Psoas muscle (tissue), 8 donors: ENCODE results near the gene CTU2. TPM values are rescaled to one million over a fixed set of nuclear protein-coding genes. Genes with fewer than 3 reads are reported as not detected.

Experiments used
- ATAC-seq, 4 donors: fragments of 200-7000 bp; cut with Tn5 transposase; one replicate each; pipeline ENCODE4 v1.9.1; 2020; ENCODE audit warnings: moderate library complexity in 3 of 4, mild to moderate bottlenecking in 2 of 4
- DNase-seq, 2 donors: peaks; one replicate each; pipeline ENCODE4 v3.0.0-alpha.2; 2020
- H3K27ac ChIP-seq: fragments of 200-600 bp; one replicate; pipeline ENCODE4 v1.8.0; 2022
- H3K27me3 ChIP-seq, 3 donors: fragments of 200-600 bp in 1 of 3; one replicate each; pipeline versions ENCODE4 v1.6.1 to v1.8.0; 2013 to 2022; ENCODE audit warnings: low read length in 2 of 3, mild to moderate bottlenecking in 2 of 3, moderate library complexity in 1 of 3; ENCODE audit not compliant: insufficient read depth in 3 of 3
- H3K36me3 ChIP-seq, 2 donors: fragments of 200-600 bp in 1 of 2; one replicate each; pipeline versions ENCODE4 v1.6.1 to v1.8.0; 2013 to 2022; ENCODE audit warnings: low read depth in 1 of 2, mild to moderate bottlenecking in 1 of 2, moderate library complexity in 1 of 2; ENCODE audit not compliant: insufficient read depth in 1 of 2
- H3K4me1 ChIP-seq: fragments of 200-600 bp; one replicate; pipeline ENCODE4 v1.8.0; 2022
- H3K4me3 ChIP-seq: fragments of 200-600 bp; one replicate; pipeline ENCODE4 v1.8.0; 2022; ENCODE audit warnings: mild to moderate bottlenecking
- H3K9me3 ChIP-seq: fragments of 200-600 bp; one replicate; pipeline ENCODE4 v1.8.0; 2022
- CTCF ChIP-seq: fragments of 200-600 bp; IDR thresholded peaks from one replicate; pipeline ENCODE4 v1.8.0; 2022; ENCODE audit warnings: antibody characterized with exemption
- WGBS, 3 donors: extraction: QIAGEN DNeasy Blood & Tissue Kit; methylation state at CpG; one replicate each; pipeline versions ENCODE4 v1.1.6 to v1.1.7; 2013; 5-methylcytosine and 5-hydroxymethylcytosine counted together
- intact Hi-C, 2 donors: fragments of 100-400 bp; cut with DNase I; formaldehyde crosslinking; loops; one replicate each; pipeline versions ENCODE4 v1.11.0 to v1.14.2; 2022
- polyA plus RNA-seq, 3 donors: library from polyadenylated mRNA; stranded (reverse); fragments of 200-250 nt; gene quantifications; one replicate each; pipeline ENCODE4 v1.2.3, GENCODE V29; 2013
- total RNA-seq, 4 donors: library from RNA; stranded (reverse); fragmentation: NEBNext Ultra II Directional in 2 of 4; extraction: Animal tissue kit (Norgen Biotek cat#: 25700) in 2 of 4; gene quantifications; one replicate each; pipeline versions ENCODE4 v1.2.1 to v1.2.4, GENCODE V29; 2021 to 2023
- donor health status: healthy with polysubstance abuse.
- donor health status: DM: no; HTN: no; CAD: no; lungs with moderate emphysema.
- donor health status: Bipolar disorder and iron deficiency.
- donor health status: healthy.
- donor health status: DM: yes; HTN: yes; CAD: no.
- donor health status: DM: no; HTN: no; CAD: no.
- donor health status: DM: no; HTN: no; CAD: no.
- donor health status: DM: yes; HTN: yes; CAD: no.

The CTU2 gene
- total and polyA plus RNA-seq, 7 donors: 12.4 to 24.1 (median 20.2) TPM

GRCh38 chr16:88743693-88744576 is 37.6 kb downstream of the CTU2 start:
- 40 to 48% (median 42%) methylated on average over 28 to 32 of the region's 32 CpGs for WGBS, 3 donors
- intact Hi-C loops: loop anchor here (2.0 to 5.0 kb wide), 2 partner anchors 37 to 43 kb away; partner anchors contain the start of gene PIEZO1 (in 1 of the 2)
- TF ChIP-seq CTCF: peak; percentile 82
- H3K9me3 ChIP-seq: no peaks in the 10 kb centered on the region
- H3K4me3 ChIP-seq: no peak overlapping the region
- no peaks in the 10 kb centered on the region for H3K4me1 ChIP-seq
- ATAC-seq: peak; percentile 63 to 84 (median 73)
- no peak overlapping the region for H3K27ac ChIP-seq
- peaks cover 0 to 4% of the 10 kb centered on the region in 2 donors for H3K36me3 ChIP-seq
- peaks cover 0 to 9% (median 3%) of the 10 kb centered on the region in 3 donors for H3K27me3 ChIP-seq
- DNase-seq: peak; percentile 84 to 89

GRCh38 chr16:88744577-88745521 is 38.5 kb downstream of the CTU2 start:
- Histone ChIP-seq H3K4me3 (no peak overlapping the region), H3K36me3 (peaks cover 0 to 4% of the 10 kb centered on the region in 2 donors), H3K27me3 (peaks cover 0 to 9% (median 3%) of the 10 kb centered on the region in 3 donors), H3K4me1 (no peaks in the 10 kb centered on the region), H3K27ac (no peak overlapping the region), H3K9me3 (no peaks in the 10 kb centered on the region)
- 32 to 46% (median 37%) methylated on average over 33 to 39 of the region's 39 CpGs for WGBS, 3 donors
- TF ChIP-seq CTCF: no peak
- DNase-seq (no peak), ATAC-seq (no peak)
- intact Hi-C loops: loop anchor here (5.0 kb wide), 2 partner anchors 42 to 57 kb away; partner anchors contain the start of genes CDT1 (in 1 of the 2) and PIEZO1 (in 1 of the 2)

GRCh38 chr16:88746506-88746905 is 40.2 kb downstream of the CTU2 start:
- H3K27me3 ChIP-seq: peaks cover 0 to 9% (median 3%) of the 10 kb centered on the region in 3 donors
- TF ChIP-seq CTCF: no peak
- intact Hi-C loops: loop anchor here in 1 of 2 donors (5.0 kb wide), 1 partner anchor 56 kb away; the partner anchor contains the start of gene CDT1
- DNase-seq (peak in 1 of 2 donors; percentile 61), ATAC-seq (peak in 1 of 4 donors; percentile 28)
- no peaks in the 10 kb centered on the region for H3K4me1 ChIP-seq
- H3K36me3 ChIP-seq: no peaks in the 10 kb centered on the region
- H3K9me3 ChIP-seq: no peaks in the 10 kb centered on the region
- 28 to 37% (median 34%) methylated on average over 17 of the region's 17 CpGs for whole genome bisulfite sequencing, 3 donors
- no peak overlapping the region for H3K4me3 ChIP-seq
- H3K27ac ChIP-seq: no peak overlapping the region

- Histone ChIP-seq H3K9me3 (no peaks in the 10 kb centered on the region), H3K27ac (no peak overlapping the region), H3K4me3 (no peak overlapping the region), H3K4me1 (no peaks in the 10 kb centered on the region), H3K27me3 (peaks cover 0 to 9% (median 0%) of the 10 kb centered on the region in 3 donors), H3K36me3 (no peaks in the 10 kb centered on the region)
- peak; percentile 36 for TF ChIP-seq CTCF
- WGBS, 3 donors: 62 to 79% (median 67%) methylated on average over 24 to 26 of the region's 26 CpGs
- ATAC-seq: peak; percentile 52 to 70 (median 63)
- DNase-seq: no peak
- intact Hi-C loops: loop anchor here in 1 of 2 donors (5.0 kb wide), 1 partner anchor 55 kb away; the partner anchor contains the start of gene CDT1
Observed at GRCh38 chr16:88747588-88748301, 41.4 kb downstream of the CTU2 start.
